ENCODE data around the gene ATG2B.
A peak's percentile ranks its signal among the peaks of the same experiment; 100 is the strongest.

The ATG2B gene, protein sequence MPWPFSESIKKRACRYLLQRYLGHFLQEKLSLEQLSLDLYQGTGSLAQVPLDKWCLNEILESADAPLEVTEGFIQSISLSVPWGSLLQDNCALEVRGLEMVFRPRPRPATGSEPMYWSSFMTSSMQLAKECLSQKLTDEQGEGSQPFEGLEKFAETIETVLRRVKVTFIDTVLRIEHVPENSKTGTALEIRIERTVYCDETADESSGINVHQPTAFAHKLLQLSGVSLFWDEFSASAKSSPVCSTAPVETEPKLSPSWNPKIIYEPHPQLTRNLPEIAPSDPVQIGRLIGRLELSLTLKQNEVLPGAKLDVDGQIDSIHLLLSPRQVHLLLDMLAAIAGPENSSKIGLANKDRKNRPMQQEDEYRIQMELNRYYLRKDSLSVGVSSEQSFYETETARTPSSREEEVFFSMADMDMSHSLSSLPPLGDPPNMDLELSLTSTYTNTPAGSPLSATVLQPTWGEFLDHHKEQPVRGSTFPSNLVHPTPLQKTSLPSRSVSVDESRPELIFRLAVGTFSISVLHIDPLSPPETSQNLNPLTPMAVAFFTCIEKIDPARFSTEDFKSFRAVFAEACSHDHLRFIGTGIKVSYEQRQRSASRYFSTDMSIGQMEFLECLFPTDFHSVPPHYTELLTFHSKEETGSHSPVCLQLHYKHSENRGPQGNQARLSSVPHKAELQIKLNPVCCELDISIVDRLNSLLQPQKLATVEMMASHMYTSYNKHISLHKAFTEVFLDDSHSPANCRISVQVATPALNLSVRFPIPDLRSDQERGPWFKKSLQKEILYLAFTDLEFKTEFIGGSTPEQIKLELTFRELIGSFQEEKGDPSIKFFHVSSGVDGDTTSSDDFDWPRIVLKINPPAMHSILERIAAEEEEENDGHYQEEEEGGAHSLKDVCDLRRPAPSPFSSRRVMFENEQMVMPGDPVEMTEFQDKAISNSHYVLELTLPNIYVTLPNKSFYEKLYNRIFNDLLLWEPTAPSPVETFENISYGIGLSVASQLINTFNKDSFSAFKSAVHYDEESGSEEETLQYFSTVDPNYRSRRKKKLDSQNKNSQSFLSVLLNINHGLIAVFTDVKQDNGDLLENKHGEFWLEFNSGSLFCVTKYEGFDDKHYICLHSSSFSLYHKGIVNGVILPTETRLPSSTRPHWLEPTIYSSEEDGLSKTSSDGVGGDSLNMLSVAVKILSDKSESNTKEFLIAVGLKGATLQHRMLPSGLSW (N-terminal part only)

DNA sequence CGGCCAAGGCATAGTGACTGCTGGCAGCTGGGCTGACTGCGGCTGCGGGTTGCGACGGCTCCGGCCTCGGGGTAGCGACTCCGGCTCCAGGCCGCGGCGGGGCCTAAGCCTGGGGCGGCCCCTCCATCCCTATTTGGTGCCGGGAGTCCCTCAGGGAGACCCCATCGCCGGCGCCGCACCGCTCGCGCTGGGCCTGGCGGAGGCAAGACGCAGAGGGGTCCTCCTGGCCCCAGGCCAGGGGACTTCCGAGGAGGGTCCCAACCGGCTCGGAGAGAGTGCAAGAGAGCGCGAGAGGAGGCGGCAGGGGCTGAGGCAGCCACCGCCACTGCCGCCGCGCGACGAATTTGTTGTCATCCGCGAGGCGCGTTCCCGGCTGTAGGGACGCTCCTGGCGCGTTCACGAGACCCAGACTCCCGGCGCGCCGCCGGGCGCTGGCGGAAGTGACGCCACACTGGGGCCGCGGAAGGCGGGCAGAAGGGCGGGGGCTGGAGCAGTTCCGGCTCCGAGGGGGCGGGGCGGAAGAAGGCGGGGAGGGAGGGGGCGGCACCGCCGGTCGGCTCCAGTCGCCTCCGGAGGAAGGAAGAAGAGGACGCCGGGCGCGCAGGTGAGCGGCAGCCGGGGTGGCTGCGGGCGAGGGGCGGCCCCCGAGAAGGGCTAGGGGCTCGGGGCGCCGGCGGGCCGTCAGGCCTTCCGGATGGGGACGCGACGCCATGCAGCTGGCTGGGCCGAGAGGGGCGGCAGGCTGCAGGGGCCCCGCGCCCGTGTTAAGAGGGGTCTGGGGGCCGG, at the start of gene ATG2B, which contains the start of gene GSKIP:
TSS of gene ATG2B (minus strand) at position 377 of the 786 bp plus-strand sequence. CDS start at position 12, 365 bp downstream.
TSS of gene GSKIP (plus strand) at position 562 of the 786 bp plus-strand sequence. CDS start 18,722 bp downstream, outside the sequence.
- Histone ChIP-seq H3K9ac (ENCODE audit: low read depth, low read length) (peak within 1 kb of the TSS; percentile 55), H3K36me3 (ENCODE audit: control insufficient read depth, insufficient read depth, low read length) (no peaks in the 10 kb centered on the region), H3K4me3 (ENCODE audit: low read depth, low read length) (peak within 1 kb of the TSS; percentile 95), H3K4me1 (ENCODE audit: control insufficient read depth, insufficient read depth, low read length) (peaks cover 5% of the 10 kb centered on the region), H3K27me3 (ENCODE audit: control insufficient read depth, insufficient read depth, low read length) (no peaks in the 10 kb centered on the region), H3K9me3 (ENCODE audit: control insufficient read depth, insufficient read depth, low read length) (no peaks in the 10 kb centered on the region)

DNA sequence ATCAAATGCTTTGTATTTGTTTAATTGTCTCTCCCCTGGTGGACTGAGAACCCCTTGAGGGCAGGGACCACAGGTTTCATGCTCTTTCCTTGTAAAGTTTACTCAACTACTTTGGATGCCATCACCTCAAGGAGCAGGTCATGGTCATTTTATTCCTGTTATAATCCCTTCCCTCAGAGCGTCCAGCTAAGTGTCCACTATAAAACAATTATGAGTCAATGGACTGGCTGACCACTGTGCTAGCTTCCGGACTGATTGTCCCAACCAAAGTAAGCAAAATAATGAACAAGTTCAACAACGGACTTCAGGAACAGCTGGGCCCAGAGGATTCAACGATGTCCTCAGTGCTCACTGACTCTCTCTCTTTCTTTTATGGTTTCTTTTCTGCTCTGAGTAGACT, 47.0 kb upstream of the ATG2B start:
- no peaks in the 10 kb centered on the region for H3K27me3 ChIP-seq (ENCODE audit: control insufficient read depth, insufficient read depth, low read length)
- H3K9me3 ChIP-seq (ENCODE audit: control insufficient read depth, insufficient read depth, low read length), result no peaks in the 10 kb centered on the region
- peaks cover 2% of the 10 kb centered on the region for H3K4me1 ChIP-seq (ENCODE audit: control insufficient read depth, insufficient read depth, low read length)
- H3K36me3 ChIP-seq (ENCODE audit: control insufficient read depth, insufficient read depth, low read length), result no peaks in the 10 kb centered on the region
- H3K9ac ChIP-seq (ENCODE audit: low read depth, low read length), result no peak overlapping the region
- H3K4me3 ChIP-seq (ENCODE audit: low read depth, low read length), result no peak overlapping the region

DNA sequence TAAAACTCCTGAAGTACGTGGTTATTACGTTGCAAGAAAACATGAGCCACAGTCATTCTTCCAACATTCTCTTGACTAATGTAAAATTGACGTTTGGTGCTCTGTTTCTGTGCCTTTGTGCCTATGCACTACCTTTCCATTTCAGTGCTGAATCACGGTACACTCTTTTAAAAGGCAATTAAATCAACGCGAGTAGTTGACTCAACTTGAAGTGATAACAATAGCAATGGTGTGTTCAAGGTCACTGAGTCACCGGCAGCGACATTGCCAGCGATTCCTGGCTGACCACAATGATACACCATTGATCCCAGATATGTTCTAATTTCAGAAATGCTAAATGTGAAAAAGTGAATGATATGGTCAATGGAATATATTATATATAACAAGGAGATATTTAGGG, 46.6 kb upstream of the ATG2B start:
- no peak overlapping the region for H3K9ac ChIP-seq (ENCODE audit: low read depth, low read length)
- H3K4me1 ChIP-seq (ENCODE audit: control insufficient read depth, insufficient read depth, low read length), result peaks cover 2% of the 10 kb centered on the region
- H3K4me3 ChIP-seq (ENCODE audit: low read depth, low read length), result no peak overlapping the region
- H3K36me3 ChIP-seq (ENCODE audit: control insufficient read depth, insufficient read depth, low read length), result no peaks in the 10 kb centered on the region
- no peaks in the 10 kb centered on the region for H3K9me3 ChIP-seq (ENCODE audit: control insufficient read depth, insufficient read depth, low read length)
- H3K27me3 ChIP-seq (ENCODE audit: control insufficient read depth, insufficient read depth, low read length), result no peaks in the 10 kb centered on the region

DNA sequence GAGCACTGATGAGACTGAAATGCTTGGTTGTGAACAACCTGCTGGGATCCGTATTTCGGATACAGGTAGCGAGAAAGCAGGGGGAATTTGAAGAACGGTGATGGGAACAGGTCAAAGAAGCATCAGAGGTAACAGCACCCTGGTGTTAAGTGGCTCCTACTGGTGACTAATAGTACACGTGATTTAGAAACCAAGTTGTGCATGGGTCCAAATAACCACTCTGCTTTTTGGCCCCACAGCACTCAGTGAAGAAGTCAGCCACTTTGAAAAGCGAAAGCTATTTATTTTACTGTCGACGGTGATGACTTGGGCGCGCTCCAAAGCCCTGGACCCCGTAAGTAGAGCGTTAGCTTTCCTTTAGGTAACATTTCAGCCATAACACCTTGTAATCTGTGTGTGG, 45.5 kb upstream of the ATG2B start:
- no peaks in the 10 kb centered on the region for H3K27me3 ChIP-seq (ENCODE audit: control insufficient read depth, insufficient read depth, low read length)
- H3K9me3 ChIP-seq (ENCODE audit: control insufficient read depth, insufficient read depth, low read length), result no peaks in the 10 kb centered on the region
- no peaks in the 10 kb centered on the region for H3K36me3 ChIP-seq (ENCODE audit: control insufficient read depth, insufficient read depth, low read length)
- no peak overlapping the region for H3K4me3 ChIP-seq (ENCODE audit: low read depth, low read length)
- H3K4me1 ChIP-seq (ENCODE audit: control insufficient read depth, insufficient read depth, low read length), result peaks cover 2% of the 10 kb centered on the region
- H3K9ac ChIP-seq (ENCODE audit: low read depth, low read length), result no peak overlapping the region

DNA sequence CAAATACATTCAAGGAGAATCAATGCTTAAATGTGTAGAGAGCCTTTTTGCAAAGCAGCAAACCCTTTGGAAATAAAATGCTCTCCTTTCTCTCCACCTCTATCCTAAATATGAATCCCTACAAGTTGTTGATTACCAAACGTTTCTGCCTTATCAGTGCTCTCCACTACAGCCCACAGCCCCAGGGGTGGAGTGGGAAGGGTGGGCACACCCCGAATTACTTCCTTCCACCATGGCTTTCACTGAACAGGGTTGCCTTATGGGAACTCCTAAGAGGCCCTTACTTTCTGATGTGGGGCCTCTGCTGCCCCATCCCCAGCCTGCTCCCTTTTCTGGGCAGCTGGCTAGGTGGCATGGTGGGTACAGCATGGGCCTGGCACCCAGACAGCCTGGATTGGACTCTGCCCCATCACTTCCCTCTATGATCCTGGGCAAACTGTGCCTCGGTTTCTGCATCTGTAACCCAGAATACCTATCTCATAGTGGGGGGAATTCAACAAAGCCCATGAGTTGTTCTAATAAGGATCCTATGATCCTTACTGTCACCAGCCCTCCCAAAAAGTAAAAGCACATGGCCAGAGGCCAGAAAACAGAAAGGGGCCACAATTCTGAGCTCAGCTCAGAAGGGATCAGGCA, 44.9 kb upstream of the ATG2B start:
- no peak overlapping the region for H3K4me3 ChIP-seq (ENCODE audit: low read depth, low read length)
- no peaks in the 10 kb centered on the region for H3K27me3 ChIP-seq (ENCODE audit: control insufficient read depth, insufficient read depth, low read length)
- H3K36me3 ChIP-seq (ENCODE audit: control insufficient read depth, insufficient read depth, low read length), result no peaks in the 10 kb centered on the region
- H3K9ac ChIP-seq (ENCODE audit: low read depth, low read length), result no peak overlapping the region
- H3K9me3 ChIP-seq (ENCODE audit: control insufficient read depth, insufficient read depth, low read length), result no peaks in the 10 kb centered on the region
- peaks cover 2% of the 10 kb centered on the region for H3K4me1 ChIP-seq (ENCODE audit: control insufficient read depth, insufficient read depth, low read length)

DNA sequence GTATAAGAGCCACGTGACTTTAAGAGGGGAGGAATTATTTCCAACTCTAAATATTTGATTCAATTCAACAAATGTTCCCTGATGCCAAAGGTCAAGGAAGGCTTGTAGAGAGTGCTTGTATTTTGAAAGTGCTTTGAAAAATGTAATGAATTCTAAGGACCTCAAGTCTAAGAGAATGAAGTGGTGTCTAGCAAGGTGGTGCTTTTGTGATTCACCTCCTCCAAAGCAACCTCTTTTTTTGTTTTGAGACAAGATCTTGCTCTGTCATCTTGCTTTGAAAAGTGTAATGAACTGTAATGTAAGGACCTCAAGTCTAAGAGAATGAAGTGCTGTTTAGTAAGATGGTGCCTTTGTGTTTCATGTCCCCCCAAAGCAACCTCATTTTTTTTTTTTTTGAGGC, 42.5 kb upstream of the ATG2B start:
- H3K27me3 ChIP-seq (ENCODE audit: control insufficient read depth, insufficient read depth, low read length), result no peaks in the 10 kb centered on the region
- no peaks in the 10 kb centered on the region for H3K9me3 ChIP-seq (ENCODE audit: control insufficient read depth, insufficient read depth, low read length)
- H3K36me3 ChIP-seq (ENCODE audit: control insufficient read depth, insufficient read depth, low read length), result no peaks in the 10 kb centered on the region
- no peaks in the 10 kb centered on the region for H3K4me1 ChIP-seq (ENCODE audit: control insufficient read depth, insufficient read depth, low read length)
- no peak overlapping the region for H3K4me3 ChIP-seq (ENCODE audit: low read depth, low read length)
- H3K9ac ChIP-seq (ENCODE audit: low read depth, low read length), result no peak overlapping the region

DNA sequence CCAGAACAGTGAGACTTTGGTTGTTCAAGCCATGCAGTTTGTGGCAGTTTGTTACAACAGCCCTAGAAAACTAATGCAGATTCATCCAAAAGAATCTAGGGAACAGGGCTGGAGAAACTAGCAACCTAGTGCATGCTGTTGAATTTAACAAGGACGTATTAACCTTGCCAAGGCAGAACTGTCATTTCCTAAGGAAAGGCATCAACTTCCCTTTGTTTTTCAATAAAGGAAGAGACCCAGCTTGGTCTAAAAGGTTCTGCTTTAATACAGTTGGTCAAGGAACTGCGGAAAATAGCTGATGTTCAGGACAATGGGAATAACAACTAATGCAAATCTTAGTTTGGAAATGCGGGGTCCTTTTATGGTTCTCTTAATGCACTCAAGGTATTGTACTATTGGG, 40.3 kb upstream of the ATG2B start:
- no peaks in the 10 kb centered on the region for H3K9me3 ChIP-seq (ENCODE audit: control insufficient read depth, insufficient read depth, low read length)
- H3K4me1 ChIP-seq (ENCODE audit: control insufficient read depth, insufficient read depth, low read length), result no peaks in the 10 kb centered on the region
- no peak overlapping the region for H3K4me3 ChIP-seq (ENCODE audit: low read depth, low read length)
- no peaks in the 10 kb centered on the region for H3K36me3 ChIP-seq (ENCODE audit: control insufficient read depth, insufficient read depth, low read length)
- H3K9ac ChIP-seq (ENCODE audit: low read depth, low read length), result no peak overlapping the region
- H3K27me3 ChIP-seq (ENCODE audit: control insufficient read depth, insufficient read depth, low read length), result no peaks in the 10 kb centered on the region

DNA sequence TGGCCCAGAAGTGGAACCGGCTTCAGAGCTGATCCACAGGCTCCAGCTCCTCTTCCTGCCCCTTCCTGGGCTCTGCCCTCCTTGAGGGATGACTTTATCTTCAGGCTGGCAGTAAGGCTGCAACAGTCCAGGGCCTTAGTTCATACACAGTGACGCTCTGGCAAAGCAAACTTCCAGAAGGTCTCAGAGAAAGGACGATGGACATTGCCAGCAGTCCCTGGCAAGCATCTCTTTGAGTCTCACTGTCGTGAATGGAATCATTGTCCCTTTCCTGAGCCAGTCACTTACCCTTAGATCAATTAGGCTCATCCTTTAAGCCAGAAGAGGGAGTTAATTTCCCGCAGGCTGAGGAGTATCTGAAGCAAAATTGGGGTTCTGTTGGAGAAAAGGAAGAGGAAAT, 37.4 kb upstream of the ATG2B start:
- Histone ChIP-seq H3K36me3 (ENCODE audit: control insufficient read depth, insufficient read depth, low read length) (no peaks in the 10 kb centered on the region), H3K4me1 (ENCODE audit: control insufficient read depth, insufficient read depth, low read length) (no peaks in the 10 kb centered on the region), H3K27me3 (ENCODE audit: control insufficient read depth, insufficient read depth, low read length) (no peaks in the 10 kb centered on the region), H3K9me3 (ENCODE audit: control insufficient read depth, insufficient read depth, low read length) (no peaks in the 10 kb centered on the region), H3K4me3 (ENCODE audit: low read depth, low read length) (no peak overlapping the region), H3K9ac (ENCODE audit: low read depth, low read length) (no peak overlapping the region)

DNA sequence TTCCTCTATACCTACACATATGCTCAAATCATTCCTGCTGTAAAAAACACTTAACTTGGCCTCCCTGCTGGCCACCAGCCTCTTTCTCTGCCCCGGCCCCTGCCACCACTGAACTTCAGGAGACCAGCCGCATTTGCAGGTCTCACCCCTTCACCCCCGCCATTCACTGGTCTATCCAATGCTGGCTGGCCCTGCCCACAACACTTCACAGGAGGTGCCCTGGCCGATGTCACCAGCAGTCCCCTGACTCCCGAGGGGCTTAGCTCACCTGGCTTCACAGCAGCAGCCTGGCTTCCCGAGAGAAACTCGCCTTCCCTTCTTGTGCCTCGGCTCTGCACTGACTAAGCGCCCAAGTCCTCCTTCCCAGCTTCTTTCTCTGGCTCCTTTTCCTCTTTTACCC, 36.3 kb upstream of the ATG2B start:
- no peaks in the 10 kb centered on the region for H3K4me1 ChIP-seq (ENCODE audit: control insufficient read depth, insufficient read depth, low read length)
- no peaks in the 10 kb centered on the region for H3K9me3 ChIP-seq (ENCODE audit: control insufficient read depth, insufficient read depth, low read length)
- H3K4me3 ChIP-seq (ENCODE audit: low read depth, low read length), result no peak overlapping the region
- no peak overlapping the region for H3K9ac ChIP-seq (ENCODE audit: low read depth, low read length)
- H3K27me3 ChIP-seq (ENCODE audit: control insufficient read depth, insufficient read depth, low read length), result no peaks in the 10 kb centered on the region
- H3K36me3 ChIP-seq (ENCODE audit: control insufficient read depth, insufficient read depth, low read length), result no peaks in the 10 kb centered on the region

DNA sequence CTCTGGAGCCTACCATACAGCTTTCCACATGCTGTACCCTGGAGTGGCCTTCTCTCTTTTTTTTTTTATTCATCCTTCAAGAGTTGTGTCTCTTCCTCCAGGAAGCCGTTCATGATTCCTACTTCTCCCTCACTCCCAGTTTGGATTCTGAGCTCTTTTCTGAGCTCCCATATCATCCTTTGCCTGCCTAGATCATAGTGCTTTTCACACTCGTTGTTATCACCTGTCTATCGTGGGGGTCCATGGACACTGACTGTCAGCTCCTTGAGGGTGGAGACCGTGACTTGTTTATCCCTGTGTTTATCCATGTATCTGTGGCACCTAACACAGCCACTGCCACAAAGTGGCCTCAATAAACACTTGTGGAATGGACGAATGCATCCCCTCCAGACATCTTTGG, 35.8 kb upstream of the ATG2B start:
- Histone ChIP-seq H3K4me3 (ENCODE audit: low read depth, low read length) (no peak overlapping the region), H3K9ac (ENCODE audit: low read depth, low read length) (no peak overlapping the region), H3K9me3 (ENCODE audit: control insufficient read depth, insufficient read depth, low read length) (no peaks in the 10 kb centered on the region), H3K27me3 (ENCODE audit: control insufficient read depth, insufficient read depth, low read length) (no peaks in the 10 kb centered on the region), H3K4me1 (ENCODE audit: control insufficient read depth, insufficient read depth, low read length) (no peaks in the 10 kb centered on the region), H3K36me3 (ENCODE audit: control insufficient read depth, insufficient read depth, low read length) (no peaks in the 10 kb centered on the region)
